ENCODE measurements around the gene TYRO3. TPM values are rescaled to one million over a fixed set of nuclear protein-coding genes. Genes with fewer than 3 reads are reported as not detected.
A peak's percentile ranks its signal among the peaks of the same experiment; 100 is the strongest.

TYRO3 gene
- total RNA-seq, 2 experiments from 2014 or later: 0.29 to 0.71 TPM

- no peak for DNase-seq
- no peak for ATAC-seq
- Mint-ChIP-seq H3K4me1 (ENCODE audit: low read depth) (peaks cover 22% of the 10 kb centered on the region), H3K4me3 (no peak overlapping the region), H3K27ac (no peak overlapping the region), H3K9me3 (ENCODE audit: insufficient read depth) (no peaks in the 10 kb centered on the region), H3K36me3 (ENCODE audit: low read depth) (no peaks in the 10 kb centered on the region), H3K27me3 (ENCODE audit: low read depth) (peaks cover 43% of the 10 kb centered on the region)
- CTCF ChIA-PET: interaction anchor here (1.4 to 2.4 kb wide), 7 partner anchors 45 to 347 kb away, joined by 3 to 15 read pairs (median 6); partner anchors contain the start of gene MGA
- POLR2A ChIA-PET: interaction anchor here (1.8 kb wide), 1 partner anchor 13 kb away, joined by 13 read pairs; the partner anchor contains the start of gene RPAP1
These were observed 2.3 kb upstream of the TYRO3 start for GRCh38 chr15:41556677-41557076.

- no peaks in the 10 kb centered on the region for H3K36me3 Mint-ChIP-seq (ENCODE audit: low read depth)
- H3K4me1 Mint-ChIP-seq (ENCODE audit: low read depth): peaks cover 22% of the 10 kb centered on the region
- peaks cover 47% of the 10 kb centered on the region for H3K27me3 Mint-ChIP-seq (ENCODE audit: low read depth)
- DNase-seq: peak; percentile 76
- peak overlapping the region; percentile 65 for H3K27ac Mint-ChIP-seq
- ChIA-PET CTCF (interaction anchor here (0.7 to 2.4 kb wide), 24 partner anchors 9 to 379 kb away, joined by 3 to 15 read pairs (median 4); partner anchors contain the start of genes MAPKBP1 and MGA), POLR2A (interaction anchor here (1.8 kb wide), 1 partner anchor 14 kb away, joined by 13 read pairs; the partner anchor contains the start of gene RPAP1)
- peak overlapping the region; percentile 74 for H3K4me3 Mint-ChIP-seq
- H3K9me3 Mint-ChIP-seq (ENCODE audit: insufficient read depth): no peaks in the 10 kb centered on the region
- ATAC-seq: peak; percentile 76
These were observed 1.2 kb upstream of the TYRO3 start for GRCh38 chr15:41557673-41558399.

GRCh38 chr15:41559239-41559782 lies 299 bp downstream of the TYRO3 start:
- peak overlapping the region; percentile 65 for H3K4me3 Mint-ChIP-seq
- no peaks in the 10 kb centered on the region for H3K36me3 Mint-ChIP-seq (ENCODE audit: low read depth)
- peaks cover 50% of the 10 kb centered on the region for H3K27me3 Mint-ChIP-seq (ENCODE audit: low read depth)
- H3K9me3 Mint-ChIP-seq (ENCODE audit: insufficient read depth): no peaks in the 10 kb centered on the region
- DNase-seq: no peak
- H3K4me1 Mint-ChIP-seq (ENCODE audit: low read depth): peaks cover 22% of the 10 kb centered on the region
- peak overlapping the region; percentile 43 for H3K27ac Mint-ChIP-seq
- no peak for ATAC-seq
- POLR2A ChIA-PET: no interaction called here
- CTCF ChIA-PET: no interaction called here

GRCh38 chr15:41560572-41560874 lies 1.5 kb downstream of the TYRO3 start:
- no peaks in the 10 kb centered on the region for H3K36me3 Mint-ChIP-seq (ENCODE audit: low read depth)

GRCh38 chr15:41561104-41561776 lies 2.2 kb downstream of the TYRO3 start:
- H3K27ac Mint-ChIP-seq: no peak overlapping the region
- H3K36me3 Mint-ChIP-seq (ENCODE audit: low read depth): no peaks in the 10 kb centered on the region
- no peak overlapping the region for H3K4me3 Mint-ChIP-seq
- DNase-seq (no peak), ATAC-seq (no peak)
- H3K4me1 Mint-ChIP-seq (ENCODE audit: low read depth): peaks cover 22% of the 10 kb centered on the region
- POLR2A ChIA-PET: no interaction called here
- H3K27me3 Mint-ChIP-seq (ENCODE audit: low read depth): peaks cover 44% of the 10 kb centered on the region
- H3K9me3 Mint-ChIP-seq (ENCODE audit: insufficient read depth): no peaks in the 10 kb centered on the region
- CTCF ChIA-PET: interaction anchor here (0.9 to 2.1 kb wide), 3 partner anchors 24 to 95 kb away, joined by 3 to 7 read pairs (median 3); no protein-coding TSS in a partner anchor

More at GRCh38 chr15:41560572-41560874, 1.5 kb downstream of the TYRO3 start:
- ChIA-PET POLR2A (no interaction called here), CTCF (no interaction called here)
- DNase-seq (no peak), ATAC-seq (no peak)
- Mint-ChIP-seq H3K4me3 (peak overlapping the region; percentile 24), H3K27ac (peak overlapping the region; percentile 27), H3K27me3 (ENCODE audit: low read depth) (peaks cover 46% of the 10 kb centered on the region), H3K4me1 (ENCODE audit: low read depth) (peaks cover 22% of the 10 kb centered on the region), H3K9me3 (ENCODE audit: insufficient read depth) (no peaks in the 10 kb centered on the region)

GRCh38 chr15:41561777-41562145 lies 2.7 kb downstream of the TYRO3 start:
- DNase-seq: no peak
- Mint-ChIP-seq H3K4me1 (ENCODE audit: low read depth) (peaks cover 19% of the 10 kb centered on the region), H3K36me3 (ENCODE audit: low read depth) (no peaks in the 10 kb centered on the region), H3K27ac (no peak overlapping the region), H3K9me3 (ENCODE audit: insufficient read depth) (no peaks in the 10 kb centered on the region), H3K27me3 (ENCODE audit: low read depth) (peaks cover 40% of the 10 kb centered on the region), H3K4me3 (no peak overlapping the region)
- POLR2A ChIA-PET: no interaction called here
- CTCF ChIA-PET: interaction anchor here (0.9 to 2.1 kb wide), 3 partner anchors 24 to 96 kb away, joined by 3 to 7 read pairs (median 3); no protein-coding TSS in a partner anchor
- ATAC-seq: no peak

- DNase-seq (no peak), ATAC-seq (no peak)
- Mint-ChIP-seq H3K4me1 (ENCODE audit: low read depth) (peaks cover 17% of the 10 kb centered on the region), H3K36me3 (ENCODE audit: low read depth) (no peaks in the 10 kb centered on the region), H3K27me3 (ENCODE audit: low read depth) (peaks cover 36% of the 10 kb centered on the region), H3K27ac (no peak overlapping the region), H3K9me3 (ENCODE audit: insufficient read depth) (no peaks in the 10 kb centered on the region), H3K4me3 (no peak overlapping the region)
- ChIA-PET CTCF (interaction anchor here (1.2 to 2.1 kb wide), 2 partner anchors 61 to 96 kb away, joined by 3 to 7 read pairs; no protein-coding TSS in a partner anchor), POLR2A (no interaction called here)
These were observed 3.2 kb downstream of the TYRO3 start for GRCh38 chr15:41562244-41562643.

- CTCF ChIA-PET: interaction anchor here (1.2 to 2.1 kb wide), 2 partner anchors 61 to 97 kb away, joined by 3 to 7 read pairs; no protein-coding TSS in a partner anchor
These were observed 3.8 kb downstream of the TYRO3 start for GRCh38 chr15:41562784-41563198.

GRCh38 chr15:41564286-41564959 lies 5.4 kb downstream of the TYRO3 start:
- DNase-seq: no peak
- H3K4me1 Mint-ChIP-seq (ENCODE audit: low read depth): peaks cover 4% of the 10 kb centered on the region
- ATAC-seq: no peak
- H3K36me3 Mint-ChIP-seq (ENCODE audit: low read depth): no peaks in the 10 kb centered on the region
- peaks cover 29% of the 10 kb centered on the region for H3K27me3 Mint-ChIP-seq (ENCODE audit: low read depth)
- ChIA-PET CTCF (no interaction called here), POLR2A (no interaction called here)
- H3K27ac Mint-ChIP-seq: no peak overlapping the region
- no peak overlapping the region for H3K4me3 Mint-ChIP-seq
- H3K9me3 Mint-ChIP-seq (ENCODE audit: insufficient read depth): no peaks in the 10 kb centered on the region

More at GRCh38 chr15:41562784-41563198, 3.8 kb downstream of the TYRO3 start:
- POLR2A ChIA-PET: no interaction called here
- DNase-seq (no peak), ATAC-seq (no peak)
- peaks cover 12% of the 10 kb centered on the region for H3K4me1 Mint-ChIP-seq (ENCODE audit: low read depth)
- H3K27ac Mint-ChIP-seq: no peak overlapping the region
- peaks cover 36% of the 10 kb centered on the region for H3K27me3 Mint-ChIP-seq (ENCODE audit: low read depth)
- H3K36me3 Mint-ChIP-seq (ENCODE audit: low read depth): no peaks in the 10 kb centered on the region
- H3K4me3 Mint-ChIP-seq: no peak overlapping the region
- no peaks in the 10 kb centered on the region for H3K9me3 Mint-ChIP-seq (ENCODE audit: insufficient read depth)

- ChIA-PET POLR2A (no interaction called here), CTCF (no interaction called here)
- Mint-ChIP-seq H3K9me3 (ENCODE audit: insufficient read depth) (no peaks in the 10 kb centered on the region), H3K27me3 (ENCODE audit: low read depth) (peaks cover 27% of the 10 kb centered on the region), H3K4me1 (ENCODE audit: low read depth) (no peaks in the 10 kb centered on the region), H3K27ac (no peak overlapping the region), H3K4me3 (no peak overlapping the region), H3K36me3 (ENCODE audit: low read depth) (no peaks in the 10 kb centered on the region)
- ATAC-seq (no peak), DNase-seq (no peak)
These were observed 6.0 kb downstream of the TYRO3 start for GRCh38 chr15:41564960-41565502.

GRCh38 chr15:41565702-41566101 lies 6.7 kb downstream of the TYRO3 start:
- ChIA-PET CTCF (interaction anchor here (1.6 kb wide), 1 partner anchor 38 kb away, joined by 3 read pairs; no protein-coding TSS in a partner anchor), POLR2A (no interaction called here)

More at GRCh38 chr15:41565702-41566101, 6.7 kb downstream of the TYRO3 start:
- H3K4me1 Mint-ChIP-seq (ENCODE audit: low read depth): no peaks in the 10 kb centered on the region
- H3K27me3 Mint-ChIP-seq (ENCODE audit: low read depth): peaks cover 20% of the 10 kb centered on the region
- DNase-seq (no peak), ATAC-seq (no peak)
- no peaks in the 10 kb centered on the region for H3K36me3 Mint-ChIP-seq (ENCODE audit: low read depth)
- H3K4me3 Mint-ChIP-seq: no peak overlapping the region
- no peak overlapping the region for H3K27ac Mint-ChIP-seq
- no peaks in the 10 kb centered on the region for H3K9me3 Mint-ChIP-seq (ENCODE audit: insufficient read depth)
